Measurements from ENCODE around the gene GNAI1.

The GNAI1 gene

GRCh38 chr7:80132594-80132993 lies 2.0 kb upstream of the GNAI1 start:
- no peak for DNase-seq (ENCODE audit: low read depth in 2 of 3, low spot score in 2 of 3)

GRCh38 chr7:80133361-80134114 lies 1.1 kb upstream of the GNAI1 start:
- DNase-seq (ENCODE audit: low read depth in 2 of 3, low spot score in 2 of 3): no peak

GRCh38 chr7:80134115-80134535 lies 506 bp upstream of the GNAI1 start:
- DNase-seq (ENCODE audit: low read depth in 2 of 3, low spot score in 2 of 3): no peak

GRCh38 chr7:80135309-80136104 lies 876 bp downstream of the GNAI1 start:
- DNase-seq (ENCODE audit: low read depth in 2 of 3, low spot score in 2 of 3): peak in 2 of 3 experiments; percentile 8 to 17

GRCh38 chr7:80136261-80137055 lies 1.8 kb downstream of the GNAI1 start:
- DNase-seq (ENCODE audit: low read depth in 2 of 3, low spot score in 2 of 3): no peak

GRCh38 chr7:80137410-80137809 lies 2.8 kb downstream of the GNAI1 start:
- no peak for DNase-seq (ENCODE audit: low read depth in 2 of 3, low spot score in 2 of 3)

- DNase-seq (ENCODE audit: low read depth in 2 of 3, low spot score in 2 of 3): no peak
These were observed 4.6 kb downstream of the GNAI1 start for GRCh38 chr7:80139236-80139635.

- no peak for DNase-seq (ENCODE audit: low read depth in 2 of 3, low spot score in 2 of 3)
These were observed 5.8 kb downstream of the GNAI1 start for GRCh38 chr7:80140388-80140787.

GRCh38 chr7:80141376-80141775 lies 6.7 kb downstream of the GNAI1 start:
- DNase-seq (ENCODE audit: low read depth in 2 of 3, low spot score in 2 of 3): no peak

GRCh38 chr7:80142853-80143580 lies 8.4 kb downstream of the GNAI1 start:
- DNase-seq (ENCODE audit: low read depth in 2 of 3, low spot score in 2 of 3): no peak

GRCh38 chr7:80145780-80146422 lies 11.3 kb downstream of the GNAI1 start:
- no peak for DNase-seq (ENCODE audit: low read depth in 2 of 3, low spot score in 2 of 3)

GRCh38 chr7:80146545-80147182 lies 12.0 kb downstream of the GNAI1 start:
- DNase-seq (ENCODE audit: low read depth in 2 of 3, low spot score in 2 of 3): no peak

- no peak for DNase-seq (ENCODE audit: low read depth in 2 of 3, low spot score in 2 of 3)
These were observed 13.1 kb downstream of the GNAI1 start for GRCh38 chr7:80147543-80148391.

- no peak for DNase-seq (ENCODE audit: low read depth in 2 of 3, low spot score in 2 of 3)
These were observed 16.1 kb downstream of the GNAI1 start for GRCh38 chr7:80150611-80151273.

- no peak for DNase-seq (ENCODE audit: low read depth in 2 of 3, low spot score in 2 of 3)
These were observed 16.6 kb downstream of the GNAI1 start for GRCh38 chr7:80151274-80151665.

- DNase-seq (ENCODE audit: low read depth in 2 of 3, low spot score in 2 of 3): no peak
These were observed 18.8 kb downstream of the GNAI1 start for GRCh38 chr7:80153446-80153845.

GRCh38 chr7:80154656-80155333 lies 20.2 kb downstream of the GNAI1 start:
- no peak for DNase-seq (ENCODE audit: low read depth in 2 of 3, low spot score in 2 of 3)

GRCh38 chr7:80155374-80155773 lies 20.7 kb downstream of the GNAI1 start:
- no peak for DNase-seq (ENCODE audit: low read depth in 2 of 3, low spot score in 2 of 3)
